Activated naive CD8-positive, alpha-beta T cell treated with anti-CD3 and anti-CD28 coated beads, Interleukin-2, amount 50 U/mL, for 16 hours (primary cell): ENCODE measurements around the gene SLC1A7.

Experiments used
- DNase-seq: peaks from one replicate; pipeline ENCODE4 v3.0.0-alpha.2; 2020; ENCODE audit warnings: low read depth, low spot score

The SLC1A7 gene

GRCh38 chr1:53134042-53134485, 8.4 kb downstream of the SLC1A7 start:
- DNase-seq = no peak

- DNase-seq = no peak
Measured at GRCh38 chr1:53133261-53134041, 9.0 kb downstream of the SLC1A7 start.

- no peak for DNase-seq
Measured at GRCh38 chr1:53132176-53132575, 10.3 kb downstream of the SLC1A7 start.

- DNase-seq = no peak
Measured at GRCh38 chr1:53131590-53131938, 10.9 kb downstream of the SLC1A7 start.

- no peak for DNase-seq
Measured at GRCh38 chr1:53130878-53131589, 11.4 kb downstream of the SLC1A7 start.

GRCh38 chr1:53130598-53130877, 11.9 kb downstream of the SLC1A7 start:
- no peak for DNase-seq

GRCh38 chr1:53129891-53130597, 12.4 kb downstream of the SLC1A7 start:
- DNase-seq = no peak

GRCh38 chr1:53128401-53128800, 14.0 kb downstream of the SLC1A7 start:
- DNase-seq = no peak

GRCh38 chr1:53127546-53127945, 14.9 kb downstream of the SLC1A7 start:
- no peak for DNase-seq

GRCh38 chr1:53126495-53126894, 15.9 kb downstream of the SLC1A7 start:
- DNase-seq = no peak

GRCh38 chr1:53125623-53126360, 16.6 kb downstream of the SLC1A7 start:
- DNase-seq = no peak

GRCh38 chr1:53125122-53125521, 17.3 kb downstream of the SLC1A7 start:
- DNase-seq = no peak

GRCh38 chr1:53123453-53124140, 18.8 kb downstream of the SLC1A7 start:
- no peak for DNase-seq

GRCh38 chr1:53122961-53123413, 19.5 kb downstream of the SLC1A7 start:
- DNase-seq = no peak

GRCh38 chr1:53122201-53122885, 20.1 kb downstream of the SLC1A7 start:
- no peak for DNase-seq

- no peak for DNase-seq
Measured at GRCh38 chr1:53121319-53122172, 20.9 kb downstream of the SLC1A7 start.

GRCh38 chr1:53120659-53121058, 21.8 kb downstream of the SLC1A7 start:
- no peak for DNase-seq

- DNase-seq = no peak
Measured at GRCh38 chr1:53117836-53118235, 24.6 kb downstream of the SLC1A7 start.

- DNase-seq = no peak
Measured at GRCh38 chr1:53116933-53117600, 25.4 kb downstream of the SLC1A7 start.
